ENCODE results near the gene MEA1.
"Not testable (repeated sequence)": the region's sequence is repeated elsewhere in the genome, so short reads cannot be mapped to it uniquely, and the experiment has no call there.

Gene MEA1

DNA sequence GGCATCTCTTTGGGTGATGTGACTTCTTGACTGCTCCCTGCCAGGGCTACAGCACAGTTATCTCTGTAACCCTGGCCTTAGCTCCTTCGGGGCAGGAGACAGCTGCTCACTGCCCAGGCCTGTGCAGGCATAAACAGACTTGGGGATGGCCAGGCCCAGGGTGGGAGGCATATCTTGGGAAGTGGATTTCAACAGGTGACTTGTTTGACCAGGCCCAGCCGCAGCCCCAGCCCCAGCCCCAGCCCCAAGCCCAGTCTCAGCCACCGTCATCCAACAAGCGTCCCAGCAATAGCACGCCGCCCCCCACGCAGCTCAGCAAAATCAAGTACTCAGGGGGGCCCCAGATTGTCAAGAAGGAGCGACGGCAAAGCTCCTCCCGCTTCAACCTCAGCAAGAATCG, 7.5 kb downstream of the MEA1 start:
- DNase-seq, result no peak

- no peak for DNase-seq
Measured at GRCh38 chr6:43005844-43006243, 7.9 kb downstream of the MEA1 start.

- DNase-seq, result no peak
Measured at GRCh38 chr6:43001843-43002242, 11.9 kb downstream of the MEA1 start.

DNA sequence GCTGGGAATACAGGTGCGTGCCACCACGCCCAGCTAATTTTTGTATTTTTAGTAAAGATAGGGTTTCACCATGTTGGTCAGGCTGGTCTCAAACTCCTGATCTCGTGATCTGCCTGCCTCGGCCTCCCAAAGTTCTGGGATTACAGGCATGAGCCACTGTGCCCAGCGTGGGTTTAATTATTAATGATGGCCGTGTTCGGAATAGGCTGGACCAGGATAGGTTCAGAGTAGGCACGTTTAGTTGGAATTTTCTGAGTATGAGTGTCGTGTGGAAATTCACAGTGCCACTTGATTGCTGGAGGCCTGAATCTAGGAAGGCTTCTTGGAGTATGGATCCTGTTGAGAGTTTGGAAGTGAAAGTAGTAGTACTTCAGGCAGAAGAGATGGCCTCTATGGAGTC, 15.5 kb downstream of the MEA1 start:
- not testable (repeated sequence) for DNase-seq

- DNase-seq, result no peak
Measured at GRCh38 chr6:42996513-42996912, 17.2 kb downstream of the MEA1 start.

DNA sequence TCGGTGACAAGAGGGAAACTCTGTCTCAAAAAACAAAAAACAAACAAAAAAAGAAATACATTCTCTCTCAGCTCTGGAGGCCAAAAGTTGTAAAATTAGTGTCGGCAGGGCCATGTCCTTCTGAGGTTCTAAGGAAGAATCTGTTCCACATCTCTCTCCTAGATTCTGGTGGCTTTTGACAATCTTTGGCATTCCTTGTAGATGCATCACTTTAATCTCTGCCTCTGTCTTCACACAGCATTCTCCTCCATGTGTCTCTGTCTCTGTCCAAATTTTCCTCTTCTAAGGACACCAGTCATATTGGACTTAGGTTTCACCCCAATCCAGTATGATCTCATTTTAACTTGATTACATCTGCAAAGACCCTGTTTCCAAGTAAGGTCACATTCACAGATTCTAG, 20.3 kb downstream of the MEA1 start:
- no peak for DNase-seq

DNA sequence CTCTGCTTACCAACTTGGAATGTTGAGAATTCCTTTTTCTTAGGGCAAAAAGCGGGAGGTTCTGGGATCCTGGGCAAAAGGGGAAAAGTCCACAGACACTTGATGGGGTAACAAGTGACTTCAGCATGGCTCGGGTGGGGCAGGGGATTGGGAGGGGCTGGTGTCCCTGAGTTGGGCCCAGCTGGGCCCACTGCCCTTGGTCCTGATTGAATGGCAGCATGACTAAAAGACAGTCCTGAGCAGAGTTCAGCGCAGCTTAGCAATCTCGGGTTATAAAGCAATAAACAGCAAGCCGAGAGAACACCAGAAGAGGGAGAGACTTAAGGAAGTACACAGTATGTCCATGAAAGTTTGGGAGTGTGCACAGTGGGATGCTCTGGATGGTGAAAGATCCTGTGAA, 23.8 kb downstream of the MEA1 start:
- no peak for DNase-seq

DNA sequence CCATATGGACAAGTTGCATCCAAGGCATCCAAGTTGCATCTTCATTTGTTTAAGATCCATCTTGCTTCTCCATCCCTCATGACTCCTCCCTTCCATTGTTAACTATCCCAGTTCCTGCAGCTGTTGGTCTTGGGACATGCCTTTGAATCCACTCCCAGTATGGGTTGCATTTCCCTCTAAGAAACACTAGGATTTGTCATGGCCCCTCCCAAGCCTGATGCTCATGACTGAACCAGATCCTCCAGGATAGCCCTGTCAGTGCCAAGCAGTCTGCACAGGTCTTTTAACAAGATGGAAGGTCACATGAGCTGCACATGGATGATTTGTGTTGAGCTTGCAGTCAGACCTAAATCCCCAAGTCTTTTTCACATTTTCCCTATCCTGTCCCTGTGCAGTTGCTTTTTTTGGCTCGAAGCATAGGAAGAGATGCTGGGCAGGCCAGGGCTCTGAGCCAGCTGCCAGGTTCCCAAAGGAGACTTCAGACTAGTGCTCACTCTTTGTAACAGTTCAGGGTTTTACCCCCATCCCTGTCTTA, 25.2 kb downstream of the MEA1 start:
- DNase-seq, result no peak

- DNase-seq, result no peak
Measured at GRCh38 chr6:42987533-42988451, 26.0 kb downstream of the MEA1 start.

GRCh38 chr6:42984924-42985475, 28.7 kb downstream of the MEA1 start:
- DNase-seq, result no peak

DNA sequence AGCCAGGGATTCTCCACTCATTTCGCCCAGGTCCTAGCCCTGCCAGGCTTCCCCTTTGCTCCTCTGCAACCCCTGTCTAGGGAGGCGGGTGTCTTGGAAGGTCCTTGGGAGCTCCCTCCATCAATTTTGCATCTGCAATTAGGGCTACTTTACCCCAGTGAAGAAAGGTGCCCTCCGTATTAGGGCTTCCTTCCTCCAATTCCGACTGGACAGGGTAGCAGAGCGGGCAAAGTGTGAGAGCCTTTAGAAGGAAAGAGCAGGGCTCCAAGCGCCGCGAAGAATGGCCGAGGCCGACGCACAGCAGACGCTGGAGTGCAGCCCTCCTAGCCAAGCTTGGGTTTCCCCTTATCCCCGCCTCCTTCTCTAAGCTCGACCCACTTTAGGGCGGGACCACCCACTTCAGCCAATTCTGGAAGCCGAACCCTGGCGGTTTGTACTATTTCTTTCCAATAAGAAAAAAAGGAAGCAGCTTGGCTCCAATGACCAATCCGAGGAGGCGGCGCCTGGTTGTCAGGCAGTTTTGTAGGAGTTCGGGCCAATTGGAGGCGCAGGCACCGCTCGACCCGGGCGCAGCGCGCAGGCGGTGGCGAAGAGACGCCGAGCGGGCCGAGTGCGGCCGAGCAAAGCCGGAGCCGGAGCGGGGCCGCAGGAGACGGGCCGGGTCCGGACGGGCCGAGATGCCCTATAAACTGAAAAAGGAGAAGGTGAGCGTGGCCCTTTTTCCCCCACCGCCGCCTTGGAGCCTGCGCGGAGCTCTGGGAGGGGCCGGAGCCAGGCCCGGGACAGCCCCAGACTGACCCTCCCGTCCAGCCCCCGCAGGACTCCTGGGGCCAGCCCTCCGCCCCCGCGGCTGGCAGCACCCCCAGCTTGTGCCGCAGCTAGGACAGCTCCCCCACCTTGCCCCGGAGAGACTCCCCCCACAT, 29.5 kb downstream of the MEA1 start, which contains the start of gene PPP2R5D:
PPP2R5D (plus strand) TSS at position 570 of the 923 bp plus-strand sequence; CDS start at position 678, 108 bp downstream.
- DNase-seq, result peak; percentile 93

DNA sequence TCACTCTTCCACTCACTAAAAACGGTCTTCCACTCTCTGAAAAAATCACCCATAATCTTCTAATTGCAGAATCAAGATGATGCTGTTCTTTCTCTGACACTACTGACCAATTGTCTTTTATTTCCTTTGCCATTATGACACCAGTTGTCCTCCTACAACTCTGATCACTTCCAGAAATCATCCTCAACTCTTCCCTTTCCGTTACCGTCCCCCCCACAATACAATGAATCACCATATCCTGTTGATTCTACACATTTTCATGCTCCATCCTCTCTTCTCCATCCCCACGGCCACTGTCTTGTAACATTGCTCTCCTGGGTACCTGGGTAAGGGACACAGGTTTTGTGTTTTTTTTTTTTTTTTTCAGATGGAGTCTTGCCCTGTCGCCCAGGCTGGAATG, 31.9 kb downstream of the MEA1 start:
- DNase-seq, result no peak

- no peak for DNase-seq
Measured at GRCh38 chr6:42979523-42980177, 34.1 kb downstream of the MEA1 start.

GRCh38 chr6:42978839-42979522, 34.8 kb downstream of the MEA1 start, which contains the start of gene PEX6:
Gene PEX6 (minus strand): TSS chr6:42979181. CDS start chr6:42979150, 31 bp downstream.
- DNase-seq, result peak; percentile 90

DNA sequence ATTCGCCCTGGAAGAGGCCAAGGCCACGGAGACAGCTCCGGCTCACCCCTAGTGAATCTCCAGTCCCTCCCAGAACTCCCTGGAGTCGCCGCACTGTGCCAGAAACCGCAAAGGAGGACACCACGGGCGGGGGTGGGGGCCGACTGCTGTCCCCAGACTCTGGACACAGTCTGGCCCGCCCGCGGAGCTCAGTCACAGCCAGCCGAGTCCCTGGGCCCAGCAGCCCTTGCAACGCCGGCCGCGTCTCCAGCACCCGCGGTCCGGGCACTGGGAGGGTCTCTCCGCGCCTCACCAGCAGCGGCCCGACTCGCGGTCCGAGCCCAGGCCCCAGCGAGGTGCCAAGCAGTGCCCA, 35.3 kb downstream of the MEA1 start:
- DNase-seq, result no peak

DNA sequence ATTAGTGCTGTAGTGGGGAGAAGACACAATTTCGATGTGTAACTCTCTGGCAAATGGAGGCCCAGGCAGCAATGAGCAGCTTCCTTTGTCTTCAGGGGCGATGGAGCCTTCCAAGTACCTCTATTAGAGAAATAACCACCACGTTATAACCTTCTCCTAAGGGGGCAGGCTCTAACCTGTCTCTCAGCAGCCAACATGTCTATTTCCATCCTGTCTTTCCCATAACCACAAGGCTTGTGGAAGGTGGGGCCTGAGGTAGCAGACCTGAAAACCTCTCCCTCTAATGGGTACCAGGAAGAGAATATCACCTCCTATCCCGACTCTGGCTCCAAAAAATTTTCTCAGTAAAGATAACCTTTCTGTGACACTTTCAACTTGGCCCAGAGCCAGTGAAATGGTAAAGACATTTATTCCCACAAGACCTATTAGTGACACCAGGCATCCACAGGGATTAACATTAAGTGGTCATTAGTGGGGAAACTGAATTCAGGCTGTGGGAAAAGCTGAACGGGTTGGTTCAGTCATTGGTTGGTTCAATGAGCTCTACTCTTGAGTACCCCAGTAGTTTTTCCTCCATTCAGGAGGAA, 38.7 kb downstream of the MEA1 start:
- DNase-seq, result no peak

GRCh38 chr6:42973926-42974325, 39.8 kb downstream of the MEA1 start:
- DNase-seq, result no peak

DNA sequence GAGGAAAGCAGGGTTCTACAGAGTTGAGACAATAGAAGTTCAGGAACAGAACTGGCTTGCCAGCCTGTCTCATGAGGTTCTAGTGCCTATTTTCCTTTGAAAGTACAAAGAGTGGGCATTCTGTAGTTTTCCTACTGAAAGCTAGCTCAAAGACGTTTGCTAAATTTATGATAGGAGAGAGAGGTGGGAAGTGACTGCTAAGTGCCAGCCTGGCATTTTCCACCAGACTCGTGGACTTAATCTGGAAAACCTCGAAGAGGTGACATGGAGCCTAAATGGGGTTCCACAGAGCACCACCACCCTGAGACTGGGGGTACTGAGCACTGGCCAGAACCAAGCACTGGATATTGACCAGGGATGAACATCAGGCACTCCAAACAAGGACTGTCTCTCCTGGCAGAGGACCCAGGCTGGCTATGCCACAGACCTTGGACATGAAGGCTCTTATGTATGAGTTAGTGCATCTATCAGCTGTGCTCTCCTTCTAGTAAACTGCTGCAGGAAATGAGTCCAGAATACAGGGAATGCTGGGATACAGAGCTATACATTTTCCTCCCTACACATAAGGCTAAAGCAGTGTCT, 41.9 kb downstream of the MEA1 start:
- DNase-seq, result no peak

DNA sequence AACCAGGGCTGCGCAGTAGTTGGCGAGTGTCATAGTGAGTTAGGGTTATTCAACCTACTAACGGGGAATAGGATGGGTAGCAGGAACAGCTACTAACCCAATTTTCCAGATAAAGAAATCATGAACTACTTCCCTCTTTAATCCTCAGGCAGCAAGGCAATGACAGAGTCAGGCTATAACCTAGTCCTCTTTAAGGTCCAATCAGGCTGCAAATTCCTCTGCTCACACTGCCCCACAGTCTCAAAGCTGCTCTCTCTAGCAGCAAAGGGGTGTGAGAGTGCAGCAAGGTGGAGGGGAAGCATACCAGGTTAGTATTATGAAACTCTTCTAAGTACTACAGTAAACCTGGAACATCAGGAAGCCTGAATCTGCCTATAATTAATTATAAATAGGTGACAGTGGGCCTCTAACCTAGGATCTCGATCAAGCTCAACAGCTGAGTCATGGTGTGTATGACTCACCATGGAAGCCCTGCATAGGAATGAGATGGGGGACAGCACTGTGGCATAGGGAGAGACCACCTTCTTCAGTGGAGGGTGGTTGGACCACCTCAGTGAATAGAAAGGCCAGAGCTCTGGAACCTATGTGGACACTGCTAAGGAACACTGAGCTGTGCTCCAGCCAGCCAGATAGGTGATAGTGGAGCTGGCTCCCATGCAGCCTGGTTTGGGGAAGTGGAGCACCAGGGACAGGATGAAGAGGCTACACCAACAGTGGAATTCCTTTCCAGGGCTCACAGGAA, 42.7 kb downstream of the MEA1 start:
- no peak for DNase-seq

- DNase-seq, result no peak
Measured at GRCh38 chr6:42969934-42970333, 43.8 kb downstream of the MEA1 start.
